Activated T-helper 2 cell treated with anti-CD3 and anti-CD28 coated beads, Interferon-gamma antibody, Interleukin-2, Interleukin-4, amounts not matched to agents 10 μg/mL and 5 μg/mL and 100 μg/mL, durations not matched to agents 14 hours and 24 hours and 36 hours (primary cell): ENCODE measurements around the gene ZDHHC18. TPM values are rescaled to one million over a fixed set of nuclear protein-coding genes. Genes with fewer than 3 reads are reported as not detected.
"Not testable (repeated sequence)": the region's sequence is repeated elsewhere in the genome, so short reads cannot be mapped to it uniquely, and the experiment has no call there.

ENCODE experiments used
- DNase-seq: peaks from one replicate; pipeline ENCODE4 v3.0.0; 2021; ENCODE audit warnings: low spot score
- H3K27ac Mint-ChIP-seq: one replicate; pipeline ENCODE4 v1.8.0; 2021; ENCODE audit warnings: mixed read lengths
- H3K27me3 Mint-ChIP-seq: one replicate; pipeline ENCODE4 v1.8.0; 2021; ENCODE audit warnings: low read depth, mixed read lengths
- H3K36me3 Mint-ChIP-seq: one replicate; pipeline ENCODE4 v1.8.0; 2021; ENCODE audit warnings: low read depth, mixed read lengths
- H3K4me1 Mint-ChIP-seq: one replicate; pipeline ENCODE4 v1.8.0; 2021; ENCODE audit warnings: low read depth, mixed read lengths
- H3K4me3 Mint-ChIP-seq: one replicate; pipeline ENCODE4 v1.8.0; 2021; ENCODE audit warnings: low read depth, mild to moderate bottlenecking, moderate library complexity, mixed read lengths
- H3K9me3 Mint-ChIP-seq: one replicate; pipeline ENCODE4 v1.8.0; 2021; ENCODE audit warnings: mixed read lengths
- intact Hi-C: fragments of 100-400 bp; cut with micrococcal nuclease; formaldehyde crosslinking; loops from one replicate; pipeline ENCODE4 v1.15.1; 2023
- total RNA-seq: library from RNA; stranded (reverse); gene quantifications from 2 replicates; pipeline ENCODE4 v1.2.3, GENCODE V29; 2022

The ZDHHC18 gene
- total RNA-seq, 1 donor from 2014 or later, result 64.3 TPM

GRCh38 chr1:26828411-26828991 lies 2.0 kb downstream of the ZDHHC18 start:
- peaks cover 55% of the 10 kb centered on the region for H3K36me3 Mint-ChIP-seq

GRCh38 chr1:26829184-26829911 lies 2.9 kb downstream of the ZDHHC18 start:
- DNase-seq, result no peak
- peak overlapping the region; percentile 91 for H3K4me3 Mint-ChIP-seq
- intact Hi-C loops, result loop anchor here (2.0 to 5.0 kb wide), 2 partner anchors 19 to 48 kb away; no protein-coding TSS in a partner anchor
- peaks cover 64% of the 10 kb centered on the region for H3K36me3 Mint-ChIP-seq
- peak overlapping the region; percentile 87 for H3K27ac Mint-ChIP-seq
- H3K9me3 Mint-ChIP-seq, result no peaks in the 10 kb centered on the region
- peaks cover 61% of the 10 kb centered on the region for H3K4me1 Mint-ChIP-seq
- H3K27me3 Mint-ChIP-seq, result no peaks in the 10 kb centered on the region

More at GRCh38 chr1:26828411-26828991, 2.0 kb downstream of the ZDHHC18 start:
- no peak for DNase-seq
- intact Hi-C loops, result loop anchor here (2.0 to 5.0 kb wide), 2 partner anchors 18 to 49 kb away; no protein-coding TSS in a partner anchor
- peak overlapping the region; percentile 91 for H3K4me3 Mint-ChIP-seq
- peak overlapping the region; percentile 87 for H3K27ac Mint-ChIP-seq
- peaks cover 52% of the 10 kb centered on the region for H3K4me1 Mint-ChIP-seq
- H3K9me3 Mint-ChIP-seq, result no peaks in the 10 kb centered on the region
- no peaks in the 10 kb centered on the region for H3K27me3 Mint-ChIP-seq

- Mint-ChIP-seq H3K9me3 (no peaks in the 10 kb centered on the region), H3K4me1 (peaks cover 62% of the 10 kb centered on the region), H3K27ac (peak overlapping the region; percentile 60), H3K27me3 (no peaks in the 10 kb centered on the region), H3K36me3 (peaks cover 80% of the 10 kb centered on the region), H3K4me3 (no peak overlapping the region)
- intact Hi-C loops, result no loop called here
- DNase-seq, result no peak
These were observed 4.6 kb downstream of the ZDHHC18 start for GRCh38 chr1:26831059-26831458.

GRCh38 chr1:26831546-26832248 lies 5.2 kb downstream of the ZDHHC18 start:
- no peaks in the 10 kb centered on the region for H3K9me3 Mint-ChIP-seq
- DNase-seq, result no peak
- no peak overlapping the region for H3K4me3 Mint-ChIP-seq
- intact Hi-C loops, result loop anchor here (2.0 kb wide), 1 partner anchor 43 kb away; no protein-coding TSS in a partner anchor
- H3K27ac Mint-ChIP-seq, result peak overlapping the region; percentile 96
- H3K36me3 Mint-ChIP-seq, result peaks cover 85% of the 10 kb centered on the region
- H3K27me3 Mint-ChIP-seq, result no peaks in the 10 kb centered on the region
- peaks cover 62% of the 10 kb centered on the region for H3K4me1 Mint-ChIP-seq

GRCh38 chr1:26832249-26832960 lies 5.9 kb downstream of the ZDHHC18 start:
- DNase-seq, result no peak
- Mint-ChIP-seq H3K4me1 (peaks cover 61% of the 10 kb centered on the region), H3K4me3 (peak overlapping the region; percentile 73), H3K27me3 (no peaks in the 10 kb centered on the region), H3K27ac (peak overlapping the region; percentile 96), H3K36me3 (peaks cover 83% of the 10 kb centered on the region), H3K9me3 (no peaks in the 10 kb centered on the region)
- intact Hi-C loops, result loop anchor here (2.0 kb wide), 1 partner anchor 44 kb away; no protein-coding TSS in a partner anchor

GRCh38 chr1:26833432-26834405 lies 7.2 kb downstream of the ZDHHC18 start:
- Mint-ChIP-seq H3K27me3 (no peaks in the 10 kb centered on the region), H3K9me3 (no peaks in the 10 kb centered on the region), H3K4me1 (peaks cover 49% of the 10 kb centered on the region), H3K36me3 (peaks cover 85% of the 10 kb centered on the region), H3K4me3 (peak overlapping the region; percentile 73), H3K27ac (peak overlapping the region; percentile 96)
- DNase-seq, result peak; percentile 87
- intact Hi-C loops, result loop anchor here (2.0 kb wide), 1 partner anchor 45 kb away; no protein-coding TSS in a partner anchor

GRCh38 chr1:26837665-26838064 lies 11.2 kb downstream of the ZDHHC18 start:
- intact Hi-C loops, H3K4me3 Mint-ChIP-seq, DNase-seq, H3K27me3 Mint-ChIP-seq, H3K9me3 Mint-ChIP-seq: not testable (repeated sequence)
- peaks cover 78% of the 10 kb centered on the region for H3K36me3 Mint-ChIP-seq
- peaks cover 21% of the 10 kb centered on the region for H3K4me1 Mint-ChIP-seq
- peak overlapping the region; percentile 65 for H3K27ac Mint-ChIP-seq

GRCh38 chr1:26838474-26839338 lies 12.2 kb downstream of the ZDHHC18 start:
- Mint-ChIP-seq H3K27ac (peak overlapping the region; percentile 57), H3K9me3 (no peaks in the 10 kb centered on the region), H3K4me1 (peaks cover 11% of the 10 kb centered on the region), H3K36me3 (peaks cover 72% of the 10 kb centered on the region), H3K4me3 (no peak overlapping the region), H3K27me3 (no peaks in the 10 kb centered on the region)
- intact Hi-C loops, result no loop called here
- DNase-seq, result no peak

GRCh38 chr1:26839339-26839722 lies 12.8 kb downstream of the ZDHHC18 start:
- H3K4me1 Mint-ChIP-seq, result peaks cover 5% of the 10 kb centered on the region
- H3K36me3 Mint-ChIP-seq, result peaks cover 71% of the 10 kb centered on the region
- peak overlapping the region; percentile 57 for H3K27ac Mint-ChIP-seq
- no peaks in the 10 kb centered on the region for H3K9me3 Mint-ChIP-seq
- no peak for DNase-seq
- H3K27me3 Mint-ChIP-seq, result no peaks in the 10 kb centered on the region
- intact Hi-C loops, result no loop called here
- H3K4me3 Mint-ChIP-seq, result no peak overlapping the region

- Mint-ChIP-seq H3K9me3 (no peaks in the 10 kb centered on the region), H3K27me3 (no peaks in the 10 kb centered on the region), H3K27ac (no peak overlapping the region), H3K36me3 (peaks cover 71% of the 10 kb centered on the region), H3K4me3 (no peak overlapping the region), H3K4me1 (peaks cover 2% of the 10 kb centered on the region)
- DNase-seq, result no peak
- intact Hi-C loops, result no loop called here
These were observed 13.3 kb downstream of the ZDHHC18 start for GRCh38 chr1:26839779-26840178.
